ENCODE measurements around the gene SIDT1. TPM values are rescaled to one million over a fixed set of nuclear protein-coding genes. Genes with fewer than 3 reads are reported as not detected.

The SIDT1 gene
- total RNA-seq, 4 donors from 2014 or later: 62.5 to 116 (median 91.6) TPM

DNA sequence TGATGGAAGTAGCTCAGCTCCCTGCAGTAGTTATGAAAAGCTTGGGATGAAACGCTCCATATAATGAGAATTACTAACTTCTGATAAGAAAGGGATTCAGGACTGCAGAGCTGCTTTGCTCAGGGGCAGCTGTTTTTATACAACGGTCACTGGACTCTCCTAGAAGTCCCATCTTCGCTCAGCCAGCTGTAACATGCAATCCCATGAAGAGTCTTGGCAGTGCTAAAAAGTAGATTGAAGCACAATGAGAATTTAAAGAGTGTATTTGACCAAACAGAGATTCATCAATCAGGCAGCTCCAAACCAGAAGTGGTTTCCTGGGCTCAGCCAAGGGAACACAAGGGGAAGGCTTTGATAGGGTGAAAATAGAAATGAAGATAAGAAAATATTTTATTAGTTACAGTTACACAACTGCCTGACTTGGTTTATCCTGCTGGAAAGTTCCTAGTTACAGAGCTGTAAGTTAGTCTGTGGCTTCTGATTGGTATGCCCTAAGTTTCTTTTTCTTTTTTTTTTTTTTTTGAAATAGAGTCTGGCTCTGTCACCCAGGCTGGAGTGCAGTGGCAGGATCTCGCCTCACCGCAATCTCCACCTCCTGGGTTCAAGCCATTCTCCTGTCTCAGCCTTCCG, 24.1 kb downstream of the SIDT1 start:
- no peak for DNase-seq
- Histone ChIP-seq H3K27me3 (no peaks in the 10 kb centered on the region), H3K4me1 (peaks cover 0 to 6% (median 0%) of the 10 kb centered on the region in 4 donors), H3K4me3 (no peak overlapping the region), H3K36me3 (no peaks in the 10 kb centered on the region), H3K9me3 (no peaks in the 10 kb centered on the region), H3K27ac (no peak overlapping the region)
- no peak for TF ChIP-seq POLR2A (IDR thresholded peaks at IDR 0.05)
- TF ChIP-seq, protein P1, sequence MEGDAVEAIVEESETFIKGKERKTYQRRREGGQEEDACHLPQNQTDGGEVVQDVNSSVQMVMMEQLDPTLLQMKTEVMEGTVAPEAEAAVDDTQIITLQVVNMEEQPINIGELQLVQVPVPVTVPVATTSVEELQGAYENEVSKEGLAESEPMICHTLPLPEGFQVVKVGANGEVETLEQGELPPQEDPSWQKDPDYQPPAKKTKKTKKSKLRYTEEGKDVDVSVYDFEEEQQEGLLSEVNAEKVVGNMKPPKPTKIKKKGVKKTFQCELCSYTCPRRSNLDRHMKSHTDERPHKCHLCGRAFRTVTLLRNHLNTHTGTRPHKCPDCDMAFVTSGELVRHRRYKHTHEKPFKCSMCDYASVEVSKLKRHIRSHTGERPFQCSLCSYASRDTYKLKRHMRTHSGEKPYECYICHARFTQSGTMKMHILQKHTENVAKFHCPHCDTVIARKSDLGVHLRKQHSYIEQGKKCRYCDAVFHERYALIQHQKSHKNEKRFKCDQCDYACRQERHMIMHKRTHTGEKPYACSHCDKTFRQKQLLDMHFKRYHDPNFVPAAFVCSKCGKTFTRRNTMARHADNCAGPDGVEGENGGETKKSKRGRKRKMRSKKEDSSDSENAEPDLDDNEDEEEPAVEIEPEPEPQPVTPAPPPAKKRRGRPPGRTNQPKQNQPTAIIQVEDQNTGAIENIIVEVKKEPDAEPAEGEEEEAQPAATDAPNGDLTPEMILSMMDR (IDR thresholded peaks at IDR 0.05): no peak

DNA sequence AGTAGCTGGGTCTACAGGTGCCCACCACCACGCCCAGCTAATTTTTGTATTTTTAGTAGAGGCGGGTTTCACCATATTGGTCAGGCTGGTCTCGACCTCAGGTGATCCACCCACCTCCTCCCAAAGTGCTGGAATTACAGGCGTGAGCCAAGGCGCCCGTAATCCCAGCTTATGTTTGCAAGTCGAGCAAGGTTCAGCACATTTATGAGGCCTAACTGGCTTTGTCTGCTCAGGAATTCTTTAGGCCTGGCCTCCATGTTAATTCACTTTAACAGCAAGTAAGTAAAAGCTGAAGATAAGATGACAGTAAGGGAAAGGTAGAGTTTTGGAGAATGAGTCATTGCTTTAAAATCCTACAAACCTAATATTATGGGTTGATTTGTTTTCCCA, 24.6 kb downstream of the SIDT1 start:
- no peaks in the 10 kb centered on the region for H3K9me3 ChIP-seq
- no peaks in the 10 kb centered on the region for H3K27me3 ChIP-seq
- H3K4me1 ChIP-seq: peaks cover 0 to 6% (median 0%) of the 10 kb centered on the region in 4 donors
- H3K36me3 ChIP-seq: no peaks in the 10 kb centered on the region
- no peak for TF ChIP-seq POLR2A (IDR thresholded peaks at IDR 0.05)
- TF ChIP-seq, protein P1 (IDR thresholded peaks at IDR 0.05): no peak
- no peak overlapping the region for H3K4me3 ChIP-seq
- no peak overlapping the region for H3K27ac ChIP-seq
- no peak for DNase-seq

DNA sequence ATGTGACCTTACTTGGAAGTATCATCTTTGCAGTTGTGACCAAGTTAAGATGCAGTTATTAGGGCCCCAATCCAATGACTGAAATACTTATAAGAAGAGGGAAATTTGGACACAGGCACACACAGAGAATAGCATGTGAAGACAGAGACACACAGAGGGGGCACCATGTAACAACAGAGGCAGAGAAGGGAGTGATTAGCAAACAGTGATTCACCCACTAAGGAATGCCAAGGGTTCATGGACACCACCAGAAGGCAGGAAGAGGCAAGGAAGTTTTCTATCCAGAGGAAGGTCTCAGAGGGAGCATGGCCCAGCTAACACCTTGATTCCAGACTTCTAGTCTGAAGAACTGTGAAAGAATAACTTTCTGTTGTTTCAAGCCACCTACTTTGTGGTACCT, 25.0 kb downstream of the SIDT1 start:
- TF ChIP-seq, protein P1 (IDR thresholded peaks at IDR 0.05): no peak
- TF ChIP-seq POLR2A (IDR thresholded peaks at IDR 0.05): no peak
- H3K4me1 ChIP-seq: peaks cover 0 to 6% (median 0%) of the 10 kb centered on the region in 4 donors
- H3K36me3 ChIP-seq: no peaks in the 10 kb centered on the region
- H3K9me3 ChIP-seq: no peaks in the 10 kb centered on the region
- no peak overlapping the region for H3K4me3 ChIP-seq
- no peak for DNase-seq
- H3K27me3 ChIP-seq: no peaks in the 10 kb centered on the region
- H3K27ac ChIP-seq: no peak overlapping the region

DNA sequence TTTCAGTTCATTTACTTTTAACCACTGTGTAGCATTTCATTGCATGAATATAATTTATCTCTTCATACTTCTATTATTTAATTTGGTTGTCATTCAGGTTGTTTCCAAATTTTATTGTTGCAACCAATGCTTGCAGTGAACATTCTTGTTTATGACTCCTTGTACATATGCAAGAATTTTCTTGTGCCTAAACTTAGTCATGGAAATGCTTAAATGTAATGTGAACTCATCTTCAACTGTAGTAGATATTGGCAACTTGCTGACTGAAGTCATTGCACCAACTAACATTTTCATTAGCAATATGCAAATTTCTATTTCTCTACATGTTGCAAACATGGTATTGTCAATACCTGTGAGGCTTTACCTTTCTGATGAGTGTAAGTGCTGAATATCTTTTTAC, 26.7 kb downstream of the SIDT1 start:
- no peaks in the 10 kb centered on the region for H3K36me3 ChIP-seq
- H3K27me3 ChIP-seq: no peaks in the 10 kb centered on the region
- H3K4me1 ChIP-seq: peaks cover 0 to 6% (median 0%) of the 10 kb centered on the region in 4 donors
- no peak for TF ChIP-seq POLR2A (IDR thresholded peaks at IDR 0.05)
- TF ChIP-seq, protein P1 (IDR thresholded peaks at IDR 0.05): no peak
- no peaks in the 10 kb centered on the region for H3K9me3 ChIP-seq
- H3K4me3 ChIP-seq: no peak overlapping the region
- DNase-seq: no peak
- no peak overlapping the region for H3K27ac ChIP-seq

DNA sequence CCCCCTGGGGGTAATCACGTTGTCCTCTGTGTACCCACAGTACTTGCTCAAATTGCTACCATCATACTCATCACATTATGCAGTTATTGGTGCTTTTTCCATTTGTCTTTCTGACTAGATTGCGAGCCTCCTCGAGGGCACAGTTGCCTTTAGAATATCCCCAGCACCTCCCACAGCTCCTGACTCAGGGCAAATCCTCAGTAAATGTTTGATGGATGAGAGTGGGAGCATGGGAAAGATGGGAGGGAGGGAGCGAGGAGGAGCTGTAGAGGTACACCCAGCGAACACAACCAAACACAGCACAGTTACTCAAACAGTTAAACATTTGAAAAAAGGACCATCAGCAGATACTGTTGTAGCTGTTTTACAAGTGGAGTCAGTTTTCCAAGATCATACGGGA, 27.9 kb downstream of the SIDT1 start:
- Histone ChIP-seq H3K9me3 (no peaks in the 10 kb centered on the region), H3K4me3 (no peak overlapping the region), H3K4me1 (peaks cover 0 to 6% (median 0%) of the 10 kb centered on the region in 4 donors), H3K27ac (no peak overlapping the region), H3K36me3 (no peaks in the 10 kb centered on the region), H3K27me3 (no peaks in the 10 kb centered on the region)
- DNase-seq: no peak
- no peak for TF ChIP-seq POLR2A (IDR thresholded peaks at IDR 0.05)
- TF ChIP-seq, protein P1 (IDR thresholded peaks at IDR 0.05): no peak
